HG03139 (cell line): ENCODE data around the gene LHX4.

Experiments used
- ATAC-seq: cut with Tn5 transposase; IDR thresholded peaks from one replicate; pipeline ENCODE4 v1.9.1; 2021; ENCODE audit not compliant: unreplicated experiment

The LHX4 gene

GRCh38 chr1:180270530-180271271, 40.6 kb downstream of the LHX4 start:
- ATAC-seq = no peak

DNA sequence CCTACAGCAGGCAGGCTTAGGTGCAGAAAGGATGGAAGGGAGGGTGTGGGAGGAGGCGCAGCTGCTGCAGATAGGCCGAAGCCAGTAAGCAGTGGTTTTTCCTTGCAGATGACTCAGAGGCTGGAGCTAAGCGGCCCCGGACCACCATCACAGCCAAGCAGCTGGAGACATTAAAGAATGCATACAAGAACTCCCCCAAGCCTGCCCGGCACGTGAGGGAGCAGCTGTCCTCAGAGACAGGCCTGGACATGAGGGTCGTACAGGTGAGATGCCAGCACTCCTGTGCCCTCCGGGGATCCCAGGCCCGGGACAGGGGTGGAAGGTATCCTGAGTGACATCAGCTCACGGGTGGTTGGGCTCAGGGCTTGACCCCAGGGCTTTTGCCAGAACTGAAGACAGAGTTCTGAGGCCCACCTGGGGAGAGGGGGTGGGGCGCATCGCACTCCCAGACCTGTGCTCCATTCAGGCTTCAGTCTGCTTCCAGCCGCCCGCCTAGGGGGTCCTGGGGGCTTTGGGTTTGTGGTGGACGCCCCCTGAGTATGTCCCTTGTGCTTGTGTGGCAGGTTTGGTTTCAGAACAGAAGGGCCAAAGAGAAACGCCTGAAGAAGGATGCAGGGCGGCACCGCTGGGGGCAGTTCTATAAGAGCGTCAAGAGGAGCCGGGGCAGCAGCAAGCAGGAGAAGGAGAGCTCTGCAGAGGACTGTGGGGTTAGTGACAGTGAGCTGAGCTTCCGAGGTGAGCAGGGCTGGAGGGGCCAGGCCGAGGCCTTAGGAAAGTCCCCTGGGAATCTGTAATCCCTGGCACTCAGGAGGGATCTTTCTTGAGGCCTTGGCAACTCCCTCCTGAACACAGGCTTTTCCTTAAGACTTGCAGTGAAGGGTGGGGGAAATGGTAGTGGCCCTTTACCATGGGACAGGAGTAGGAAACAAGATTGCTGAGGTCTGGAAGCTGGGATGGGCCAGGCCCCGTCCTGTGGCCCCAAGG, 41.5 kb downstream of the LHX4 start:
- ATAC-seq = no peak

DNA sequence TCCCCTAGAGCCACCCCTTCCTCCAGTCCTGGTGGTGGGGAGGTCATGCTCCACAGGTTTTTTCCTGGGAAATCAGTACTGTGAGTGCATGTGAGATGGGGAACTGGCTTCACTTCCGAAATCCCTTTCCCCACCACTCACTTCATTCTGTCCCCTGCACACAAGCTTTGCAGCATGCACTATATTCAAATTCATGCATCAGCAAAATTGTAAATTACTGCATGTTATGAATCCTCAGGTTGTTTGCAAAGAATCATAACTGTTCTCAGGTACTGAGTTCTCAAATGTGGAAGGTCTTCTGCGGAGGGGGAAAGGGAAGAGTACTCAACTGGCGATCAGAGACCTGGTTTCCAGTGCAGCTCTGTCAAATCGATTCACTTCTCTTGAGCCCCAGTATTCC, 42.3 kb downstream of the LHX4 start:
- ATAC-seq = no peak

GRCh38 chr1:180273066-180273465, 43.0 kb downstream of the LHX4 start:
- ATAC-seq = no peak

DNA sequence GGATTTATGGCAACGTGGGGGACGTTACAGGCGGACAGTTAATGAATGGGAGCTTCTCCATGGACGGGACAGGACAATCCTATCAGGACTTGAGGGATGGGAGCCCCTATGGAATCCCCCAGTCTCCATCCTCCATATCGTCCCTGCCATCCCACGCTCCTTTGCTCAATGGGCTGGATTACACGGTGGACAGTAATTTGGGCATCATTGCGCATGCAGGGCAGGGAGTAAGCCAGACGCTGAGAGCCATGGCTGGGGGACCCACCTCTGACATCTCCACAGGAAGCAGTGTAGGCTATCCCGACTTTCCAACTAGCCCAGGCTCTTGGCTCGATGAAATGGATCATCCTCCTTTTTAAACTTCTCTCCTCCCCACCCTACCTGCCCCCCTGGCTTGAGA, 44.2 kb downstream of the LHX4 start:
- no peak for ATAC-seq

DNA sequence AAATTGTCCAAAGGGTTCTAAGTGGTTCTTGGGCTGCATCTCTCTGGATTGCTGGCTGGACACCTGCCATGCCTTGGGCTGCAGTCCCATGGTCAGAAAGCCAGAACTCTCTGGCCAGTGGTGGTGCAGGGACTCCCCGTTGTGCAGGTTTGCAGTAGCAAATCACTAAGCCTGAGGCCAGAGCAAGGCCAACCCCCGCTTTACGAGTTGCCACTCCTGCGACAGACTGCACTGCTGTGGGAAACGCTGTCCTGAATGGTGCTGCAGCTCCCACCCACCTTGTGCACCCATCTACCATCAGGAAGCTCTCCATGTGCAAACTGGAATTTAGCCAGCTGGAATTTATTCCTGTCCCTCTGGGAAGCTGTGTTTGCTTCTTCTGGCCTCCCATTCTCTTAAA, 45.7 kb downstream of the LHX4 start:
- no peak for ATAC-seq

GRCh38 chr1:180277476-180278193, 47.6 kb downstream of the LHX4 start:
- ATAC-seq = no peak

DNA sequence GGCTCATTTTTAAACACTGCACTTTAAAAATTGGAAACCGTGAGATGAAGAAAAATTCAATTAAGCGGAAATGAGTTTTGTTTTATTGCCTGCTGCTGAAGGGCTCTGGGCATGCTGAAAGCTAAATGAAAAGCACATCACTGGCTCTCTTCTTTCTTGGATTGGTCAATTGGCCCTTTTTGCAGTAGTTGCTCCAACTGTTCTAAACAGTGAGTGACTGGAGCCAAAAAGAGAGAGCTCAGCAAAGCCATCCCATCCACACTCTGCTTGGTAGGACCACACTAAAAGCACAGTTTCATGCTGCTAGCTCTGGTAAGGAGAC, 48.1 kb downstream of the LHX4 start:
- no peak for ATAC-seq

GRCh38 chr1:180278596-180279395, 48.7 kb downstream of the LHX4 start:
- ATAC-seq = no peak

GRCh38 chr1:180279651-180280050, 49.6 kb downstream of the LHX4 start:
- ATAC-seq = no peak

- no peak for ATAC-seq
Observed at GRCh38 chr1:180280617-180281016, 50.6 kb downstream of the LHX4 start.

DNA sequence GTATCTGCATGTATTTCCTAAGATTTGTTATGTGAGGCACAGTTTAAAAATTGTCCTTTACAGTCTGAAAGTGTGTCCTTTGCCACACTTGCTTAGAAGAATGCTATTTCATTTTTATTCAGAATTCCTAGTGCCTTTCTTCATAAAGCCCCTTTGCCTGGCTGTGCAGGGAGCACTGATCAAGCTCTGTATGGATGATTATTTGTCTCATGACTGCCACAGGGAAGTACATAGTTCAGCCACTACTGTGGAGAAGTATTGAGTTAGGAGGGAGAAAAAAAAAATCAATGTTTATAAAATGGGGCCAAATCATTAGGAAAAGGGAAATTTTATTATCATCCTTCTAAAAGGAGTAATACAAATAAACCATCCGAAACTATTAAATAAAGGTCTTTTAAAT, 51.4 kb downstream of the LHX4 start:
- no peak for ATAC-seq

DNA sequence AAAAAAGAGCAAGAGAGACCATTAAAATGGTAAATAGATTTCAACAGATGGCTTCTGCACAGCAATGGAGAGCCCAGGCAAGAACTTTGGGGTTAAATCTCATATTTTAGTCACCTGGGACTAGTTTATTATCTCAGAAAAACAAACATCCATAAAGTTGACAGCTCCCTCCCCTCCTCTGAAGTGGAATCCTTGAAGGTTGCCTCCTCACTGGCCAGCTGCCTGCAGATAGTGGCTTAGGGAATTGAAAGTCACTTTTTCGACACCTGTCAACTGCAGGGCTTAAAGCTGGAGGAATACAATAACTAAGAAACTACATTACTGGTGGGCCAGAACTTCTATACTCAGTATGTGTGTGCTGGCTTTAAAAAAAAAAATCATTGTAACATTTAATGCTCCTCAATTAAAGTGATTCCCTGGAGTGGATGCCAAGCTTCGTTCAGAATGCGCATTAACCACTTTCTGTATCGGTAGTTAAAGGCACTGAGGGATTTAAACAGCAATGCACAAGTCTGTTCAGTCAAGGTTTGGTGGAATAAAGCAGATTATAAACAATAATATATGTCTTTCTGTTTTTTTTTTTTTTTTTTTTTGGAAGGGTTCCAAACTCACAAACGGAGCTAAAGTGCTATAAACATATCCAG, 52.5 kb downstream of the LHX4 start:
- ATAC-seq = no peak

DNA sequence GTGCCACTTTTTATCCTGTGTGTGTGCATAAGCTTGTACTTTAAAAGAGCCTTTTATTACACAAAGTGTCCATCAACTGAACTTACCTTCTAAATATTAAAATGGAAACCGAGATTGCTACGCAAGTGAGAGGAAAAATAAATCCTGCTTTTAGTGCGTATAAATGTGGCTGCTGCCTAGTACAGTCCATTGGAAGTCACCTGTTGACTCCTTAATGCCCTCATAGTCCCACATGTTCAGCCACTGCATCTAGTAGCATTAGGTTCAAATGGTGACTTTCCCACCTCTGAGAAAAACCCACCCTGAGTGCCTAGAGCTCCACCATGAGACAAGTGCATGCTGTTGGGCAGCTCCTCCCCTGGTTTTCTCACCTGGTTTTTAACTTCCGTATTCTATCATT, 53.0 kb downstream of the LHX4 start:
- ATAC-seq = no peak

- ATAC-seq = no peak
Observed at GRCh38 chr1:180286417-180286816, 56.4 kb downstream of the LHX4 start.

DNA sequence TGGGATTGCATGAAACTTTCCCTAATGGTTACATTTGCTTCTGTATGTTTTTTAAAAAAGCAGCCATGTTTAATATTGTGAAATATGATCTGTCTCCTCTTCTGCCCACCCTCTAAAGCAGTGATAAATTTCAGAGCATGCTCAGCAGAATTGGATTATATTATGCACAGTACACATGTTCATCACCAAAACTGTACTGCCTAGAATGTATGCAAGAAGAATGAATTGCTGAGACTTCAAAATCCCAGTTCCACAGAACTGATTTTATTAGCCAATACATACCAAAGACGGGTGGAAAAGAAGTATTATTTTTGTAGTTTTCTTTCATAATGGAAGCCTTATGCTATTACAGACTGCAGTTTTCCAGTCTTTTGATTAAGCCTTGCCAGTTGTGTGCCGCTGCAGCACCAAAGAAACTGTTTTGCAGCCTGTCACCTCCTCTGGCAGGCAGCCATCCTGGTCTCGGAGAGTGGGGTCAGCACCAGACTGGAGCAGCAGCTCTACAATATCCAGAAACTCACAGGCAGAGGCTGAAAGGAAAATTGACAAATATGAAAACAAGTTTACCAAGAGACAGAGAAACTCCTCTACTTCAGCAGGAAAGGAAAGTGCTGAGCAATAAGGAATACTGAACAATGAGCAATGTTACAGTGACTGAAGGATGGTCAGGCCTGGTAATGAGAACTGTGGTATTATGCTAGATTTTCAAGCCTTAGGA, 58.1 kb downstream of the LHX4 start:
- no peak for ATAC-seq

GRCh38 chr1:180288940-180289339, 58.9 kb downstream of the LHX4 start:
- no peak for ATAC-seq

DNA sequence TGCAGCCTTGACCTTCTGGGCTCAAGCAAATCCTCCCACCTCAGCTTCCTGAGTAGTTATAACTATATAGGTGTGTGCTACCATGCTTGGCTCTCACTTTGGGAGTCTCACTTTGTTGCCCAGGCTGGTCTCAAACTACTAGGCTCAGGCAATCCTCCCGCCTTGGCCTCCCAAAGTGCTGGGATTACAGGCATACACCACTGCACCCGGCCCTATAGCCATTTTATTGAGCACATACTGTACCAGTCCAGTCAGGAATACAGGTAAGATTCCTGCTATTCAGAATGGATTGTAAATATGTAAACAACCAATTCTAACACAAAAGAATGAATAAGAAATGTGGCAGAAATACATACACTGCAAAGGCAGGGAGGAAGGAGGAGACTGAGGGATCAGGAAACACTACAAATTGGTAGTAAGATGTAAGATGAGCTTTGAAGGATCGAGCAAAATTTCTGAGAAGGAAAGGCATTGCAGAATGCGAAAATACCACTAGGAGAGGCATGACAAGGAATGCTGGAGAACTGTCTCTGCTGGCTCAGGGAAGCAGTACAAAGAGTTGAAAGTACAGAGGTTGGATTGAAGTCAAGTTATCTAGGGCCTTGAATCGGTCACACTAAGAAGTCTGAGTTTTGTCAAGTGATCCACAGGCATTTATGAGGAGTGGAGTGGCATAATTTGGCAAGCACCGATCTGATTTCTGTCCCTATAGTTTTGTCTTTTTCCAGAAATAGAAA, 60.4 kb downstream of the LHX4 start:
- ATAC-seq = no peak

DNA sequence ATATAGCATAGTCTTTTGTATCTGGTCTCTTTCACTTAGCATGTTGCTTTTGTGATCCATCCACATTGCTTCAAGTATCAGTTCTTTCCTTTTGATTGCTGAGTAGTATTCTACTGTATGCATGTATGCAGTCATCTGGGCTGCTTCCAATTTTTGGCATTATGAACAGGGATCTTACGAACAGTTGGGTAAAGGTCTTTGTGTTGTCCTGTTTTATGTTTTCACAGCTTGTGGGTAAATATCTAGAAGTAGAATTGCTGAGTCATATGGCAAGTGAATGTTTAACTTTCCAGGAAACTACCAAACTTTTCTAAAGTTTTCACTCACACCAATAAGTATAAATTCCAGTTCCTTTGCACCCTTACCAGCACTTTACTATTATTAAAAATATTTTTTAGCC, 60.9 kb downstream of the LHX4 start:
- ATAC-seq = no peak
